Mammary microvascular endothelial cell (primary cell): ENCODE data around the gene ODR4. TPM values are rescaled to one million over a fixed set of nuclear protein-coding genes. Genes with fewer than 3 reads are reported as not detected.

ENCODE experiments used
- total RNA-seq: library from RNA; depleted of rRNA; stranded (reverse); fragments of >200 nt; gene quantifications from 2 replicates; pipeline ENCODE4 v1.2.3, GENCODE V29; 2015

Gene ODR4
- total RNA-seq, result 7.8 and 9.3 TPM in 2 replicates

GRCh38 chr1:186375152-186375928 lies at the start of gene ODR4, which contains the start of gene TPR:
Gene ODR4 (plus strand): TSS chr1:186375838. CDS start chr1:186379786, 3,948 bp downstream.
Gene TPR (minus strand): TSS chr1:186375253. CDS start chr1:186375028, 225 bp downstream.

GRCh38 chr1:186461014-186461413 lies 85.4 kb downstream of the ODR4 start, which contains the start of gene PDC:
Gene PDC (minus strand): TSS chr1:186461114. CDS start chr1:186449459, 11,655 bp downstream.

Other genes starting within 250 kb of the ODR4 start
- not detected in 2 replicates for gene PRG4, start 79.6 kb upstream of the ODR4 start, total RNA-seq
- gene TPR, start 585 bp upstream of the ODR4 start, total RNA-seq, result 44.4 and 48.3 TPM in 2 replicates
- gene PDC, start 85.3 kb downstream of the ODR4 start, total RNA-seq, result not detected in 2 replicates